Vagina (tissue), 2 donors: Measurements from ENCODE around the gene TDRD7. TPM values are rescaled to one million over a fixed set of nuclear protein-coding genes. Genes with fewer than 3 reads are reported as not detected.

Experiments
- DNase-seq, 2 donors: peaks; one replicate each; pipeline ENCODE4 v3.0.0-alpha.2; 2017; ENCODE audit errors: extremely low spot score in 2 of 2
- H3K27ac ChIP-seq: fragments of 200-600 bp; sonication (generic); one replicate; pipeline ENCODE4 v1.5.1; 2019
- H3K27me3 ChIP-seq: fragments of 200-600 bp; sonication (generic); one replicate; pipeline ENCODE4 v1.5.1; 2019
- H3K36me3 ChIP-seq, 2 donors: fragments of 200-600 bp; sonication (generic); one replicate each; pipeline ENCODE4 v1.5.1; 2017 to 2019
- H3K4me1 ChIP-seq: fragments of 200-600 bp; sonication (generic); one replicate; pipeline ENCODE4 v1.5.1; 2019
- H3K4me3 ChIP-seq, 2 donors: fragments of 200-600 bp; sonication (generic); 1 replicate in 1 of 2; 2 replicates in 1 of 2; pipeline ENCODE4 v1.5.1; 2016 to 2019
- H3K9me3 ChIP-seq: fragments of 200-600 bp; sonication (generic); one replicate; pipeline ENCODE4 v1.5.1; 2019
- POLR2A ChIP-seq, 2 donors: fragments of 450-650 bp; IDR thresholded peaks; one replicate each; pipeline ENCODE4 v1.6.1; 2017; ENCODE audit warnings: antibody characterized with exemption in 2 of 2, mild to moderate bottlenecking in 2 of 2, moderate library complexity in 2 of 2
- POLR2AphosphoS5 ChIP-seq, 2 donors: sonication (generic); formaldehyde crosslinking; IDR thresholded peaks; one replicate each; pipeline ENCODE4 v1.9.0; 2017; ENCODE audit warnings: antibody characterized with exemption in 2 of 2, mild to moderate bottlenecking in 2 of 2, low read depth in 1 of 2; ENCODE audit not compliant: insufficient read depth in 1 of 2
- intact Hi-C: fragments of 100-400 bp; cut with DNase I; formaldehyde crosslinking; loops from one replicate; pipeline ENCODE4 v1.15.1; 2023
- total RNA-seq: library from RNA; depleted of rRNA; stranded (reverse); fragments of >200 nt; gene quantifications from one replicate; pipeline ENCODE4 v1.2.3, GENCODE V29; 2016
- TF ChIP-seq, protein P1 (sequence below), 3 experiments: fragments of 450-650 bp in 2 of 3; fragments of 200-600 bp in 1 of 3; sonication (generic) in 1 of 3; IDR thresholded peaks; one replicate each; pipeline ENCODE4 v1.5.1; 2017 to 2019; ENCODE audit warnings: antibody characterized with exemption in 3 of 3, mild to moderate bottlenecking in 2 of 3, moderate library complexity in 2 of 3

Gene TDRD7
- total RNA-seq, 1 donor from 2014 or later: 13.5 TPM

GRCh38 chr9:97519441-97519970, 107.6 kb downstream of the TDRD7 start:
- Histone ChIP-seq H3K36me3 (no peaks in the 10 kb centered on the region), H3K4me3 (peak overlapping the region in 1 of 2 donors; percentile 3), H3K27ac (peak overlapping the region; percentile 87), H3K27me3 (no peaks in the 10 kb centered on the region), H3K4me1 (peaks cover 60% of the 10 kb centered on the region), H3K9me3 (no peaks in the 10 kb centered on the region)
- no peak for DNase-seq
- TF ChIP-seq, protein P1, sequence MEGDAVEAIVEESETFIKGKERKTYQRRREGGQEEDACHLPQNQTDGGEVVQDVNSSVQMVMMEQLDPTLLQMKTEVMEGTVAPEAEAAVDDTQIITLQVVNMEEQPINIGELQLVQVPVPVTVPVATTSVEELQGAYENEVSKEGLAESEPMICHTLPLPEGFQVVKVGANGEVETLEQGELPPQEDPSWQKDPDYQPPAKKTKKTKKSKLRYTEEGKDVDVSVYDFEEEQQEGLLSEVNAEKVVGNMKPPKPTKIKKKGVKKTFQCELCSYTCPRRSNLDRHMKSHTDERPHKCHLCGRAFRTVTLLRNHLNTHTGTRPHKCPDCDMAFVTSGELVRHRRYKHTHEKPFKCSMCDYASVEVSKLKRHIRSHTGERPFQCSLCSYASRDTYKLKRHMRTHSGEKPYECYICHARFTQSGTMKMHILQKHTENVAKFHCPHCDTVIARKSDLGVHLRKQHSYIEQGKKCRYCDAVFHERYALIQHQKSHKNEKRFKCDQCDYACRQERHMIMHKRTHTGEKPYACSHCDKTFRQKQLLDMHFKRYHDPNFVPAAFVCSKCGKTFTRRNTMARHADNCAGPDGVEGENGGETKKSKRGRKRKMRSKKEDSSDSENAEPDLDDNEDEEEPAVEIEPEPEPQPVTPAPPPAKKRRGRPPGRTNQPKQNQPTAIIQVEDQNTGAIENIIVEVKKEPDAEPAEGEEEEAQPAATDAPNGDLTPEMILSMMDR (IDR thresholded peaks at IDR 0.05): no peak
- no peak for TF ChIP-seq POLR2A (IDR thresholded peaks at IDR 0.05)
- no peak for TF ChIP-seq POLR2AphosphoS5 (IDR thresholded peaks at IDR 0.05; ENCODE audit: insufficient read depth in 1 of 2, low read depth in 1 of 2)
- intact Hi-C loops: no loop called here

GRCh38 chr9:97521576-97522333, 109.9 kb downstream of the TDRD7 start:
- intact Hi-C loops: no loop called here
- DNase-seq: no peak
- H3K27ac ChIP-seq: peak overlapping the region; percentile 87
- no peaks in the 10 kb centered on the region for H3K9me3 ChIP-seq
- H3K4me3 ChIP-seq: no peak overlapping the region
- no peaks in the 10 kb centered on the region for H3K36me3 ChIP-seq
- TF ChIP-seq POLR2A (IDR thresholded peaks at IDR 0.05): no peak
- TF ChIP-seq, protein P1 (IDR thresholded peaks at IDR 0.05): no peak
- TF ChIP-seq POLR2AphosphoS5 (IDR thresholded peaks at IDR 0.05; ENCODE audit: insufficient read depth in 1 of 2, low read depth in 1 of 2): no peak
- H3K4me1 ChIP-seq: peaks cover 52% of the 10 kb centered on the region
- H3K27me3 ChIP-seq: no peaks in the 10 kb centered on the region

GRCh38 chr9:97524424-97524823, 112.5 kb downstream of the TDRD7 start:
- H3K36me3 ChIP-seq: no peaks in the 10 kb centered on the region
- H3K4me1 ChIP-seq: peaks cover 47% of the 10 kb centered on the region
- H3K9me3 ChIP-seq: no peaks in the 10 kb centered on the region
- no peaks in the 10 kb centered on the region for H3K27me3 ChIP-seq
- H3K27ac ChIP-seq: peak overlapping the region; percentile 59
- TF ChIP-seq, protein P1 (IDR thresholded peaks at IDR 0.05): no peak
- no peak for TF ChIP-seq POLR2A (IDR thresholded peaks at IDR 0.05)
- no peak for TF ChIP-seq POLR2AphosphoS5 (IDR thresholded peaks at IDR 0.05; ENCODE audit: insufficient read depth in 1 of 2, low read depth in 1 of 2)
- DNase-seq: no peak
- intact Hi-C loops: no loop called here
- H3K4me3 ChIP-seq: no peak overlapping the region

GRCh38 chr9:97525451-97525850, 113.6 kb downstream of the TDRD7 start:
- no peak for TF ChIP-seq POLR2A (IDR thresholded peaks at IDR 0.05)
- TF ChIP-seq, protein P1 (IDR thresholded peaks at IDR 0.05): no peak
- TF ChIP-seq POLR2AphosphoS5 (IDR thresholded peaks at IDR 0.05; ENCODE audit: insufficient read depth in 1 of 2, low read depth in 1 of 2): no peak
- H3K4me3 ChIP-seq: no peak overlapping the region
- no peaks in the 10 kb centered on the region for H3K27me3 ChIP-seq
- H3K27ac ChIP-seq: peak overlapping the region; percentile 93
- intact Hi-C loops: no loop called here
- no peaks in the 10 kb centered on the region for H3K36me3 ChIP-seq
- no peak for DNase-seq
- H3K4me1 ChIP-seq: peaks cover 42% of the 10 kb centered on the region
- no peaks in the 10 kb centered on the region for H3K9me3 ChIP-seq
